Activated CD8-positive, alpha-beta memory T cell treated with anti-CD3 and anti-CD28 coated beads, Interleukin-2, amount 50 U/mL, for 24 hours (primary cell): ENCODE results near the gene DUOXA2.

Source experiments
- DNase-seq: peaks from one replicate; pipeline ENCODE4 v3.0.0-alpha.2; 2020; ENCODE audit errors: extremely low read depth

DUOXA2 gene

DNA sequence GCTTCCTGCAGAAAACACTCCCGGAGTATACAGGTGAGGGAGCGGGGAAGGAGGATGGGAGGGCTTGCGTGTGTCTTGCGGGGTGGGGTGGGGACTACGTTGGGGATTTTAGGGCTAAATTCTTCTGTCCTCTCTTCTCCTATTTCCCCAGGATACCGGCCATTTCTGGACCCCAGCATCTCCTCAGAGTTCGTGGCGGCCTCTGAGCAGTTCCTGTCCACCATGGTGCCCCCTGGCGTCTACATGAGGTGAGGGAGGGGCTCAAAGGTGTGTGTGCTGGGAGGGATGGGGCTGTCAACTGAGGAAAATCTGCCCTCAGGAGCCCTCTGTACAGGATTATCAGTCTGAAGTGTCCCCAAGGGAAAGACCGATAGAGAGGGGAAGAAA lies 22.2 kb downstream of the DUOXA2 start:
- DNase-seq, result no peak

GRCh38 chr15:45137703-45138102 lies 23.6 kb downstream of the DUOXA2 start:
- no peak for DNase-seq

GRCh38 chr15:45138814-45139765 lies 25.0 kb downstream of the DUOXA2 start:
- no peak for DNase-seq

GRCh38 chr15:45139770-45140169 lies 25.6 kb downstream of the DUOXA2 start:
- no peak for DNase-seq

DNA sequence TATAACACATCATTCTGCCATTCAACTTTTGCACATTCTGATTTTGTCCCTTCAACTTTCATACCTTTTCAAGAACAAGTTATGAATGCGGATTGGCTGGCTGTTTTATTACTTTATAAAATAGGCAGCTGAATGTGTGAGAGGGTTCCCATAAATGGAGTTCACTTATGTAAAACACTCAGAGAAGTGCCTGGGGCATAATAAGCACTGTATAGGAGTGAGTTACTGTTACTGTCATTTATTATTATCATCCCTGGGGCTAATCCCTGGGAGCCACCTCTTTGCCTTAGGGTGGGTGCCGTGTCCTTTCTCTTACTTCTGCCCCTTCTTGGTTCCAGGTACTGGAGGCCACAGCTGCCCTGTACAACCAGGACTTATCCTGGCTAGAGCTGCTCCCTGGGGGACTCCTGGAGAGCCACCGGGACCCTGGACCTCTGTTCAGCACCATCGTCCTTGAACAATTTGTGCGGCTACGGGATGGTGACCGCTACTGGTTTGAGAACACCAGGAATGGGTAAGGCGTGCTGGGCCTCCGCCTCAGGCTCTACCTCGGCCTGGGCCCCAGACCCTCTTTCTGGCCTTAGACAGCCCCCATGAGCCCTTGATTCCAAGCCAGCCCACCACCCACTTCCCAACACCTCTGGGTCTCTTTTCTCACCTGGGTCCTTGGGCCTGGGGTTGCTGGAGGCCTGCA lies 26.6 kb downstream of the DUOXA2 start:
- DNase-seq, result no peak

DNA sequence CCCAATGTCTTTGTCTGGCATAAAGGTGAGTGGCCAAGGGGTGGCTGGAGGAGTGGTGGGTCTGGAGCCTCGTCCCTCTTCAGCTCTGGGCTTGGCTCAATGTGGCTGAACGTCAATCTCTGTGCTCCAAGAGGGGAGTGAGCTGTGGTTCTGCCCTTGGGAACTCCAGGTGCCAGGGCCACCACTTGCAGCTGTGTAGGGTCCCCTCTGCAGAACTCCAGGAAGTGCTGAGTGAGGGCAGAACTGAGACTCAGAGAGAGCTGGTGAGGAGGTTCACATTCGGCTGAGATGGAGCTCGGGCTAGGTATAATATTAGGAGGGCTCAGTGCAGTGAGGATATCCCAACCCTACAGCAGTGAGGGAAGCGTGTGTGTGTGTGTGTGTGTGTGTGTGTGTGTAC lies 27.3 kb downstream of the DUOXA2 start:
- DNase-seq, result no peak

- DNase-seq, result no peak
Measured at GRCh38 chr15:45143056-45143455, 28.9 kb downstream of the DUOXA2 start.

DNA sequence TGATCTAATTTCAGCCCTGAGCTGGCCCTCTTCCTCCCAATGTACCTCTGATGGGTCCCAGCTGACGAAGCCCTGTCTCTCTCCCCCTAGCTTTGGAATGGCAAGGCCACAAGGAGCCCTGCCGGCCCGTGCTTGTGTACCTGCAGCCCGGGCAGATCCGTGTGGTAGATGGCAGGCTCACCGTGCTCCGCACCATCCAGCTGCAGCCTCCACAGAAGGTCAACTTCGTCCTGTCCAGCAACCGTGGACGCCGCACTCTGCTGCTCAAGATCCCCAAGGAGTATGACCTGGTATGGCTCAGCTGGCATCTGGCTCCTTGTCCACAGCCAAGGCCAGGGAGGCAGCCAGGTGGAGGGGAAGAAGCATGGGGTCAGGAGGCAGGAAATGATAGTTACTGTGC lies 29.8 kb downstream of the DUOXA2 start:
- DNase-seq, result no peak

- DNase-seq, result no peak
Measured at GRCh38 chr15:45144775-45145174, 30.6 kb downstream of the DUOXA2 start.

- no peak for DNase-seq
Measured at GRCh38 chr15:45146405-45146804, 32.3 kb downstream of the DUOXA2 start.

DNA sequence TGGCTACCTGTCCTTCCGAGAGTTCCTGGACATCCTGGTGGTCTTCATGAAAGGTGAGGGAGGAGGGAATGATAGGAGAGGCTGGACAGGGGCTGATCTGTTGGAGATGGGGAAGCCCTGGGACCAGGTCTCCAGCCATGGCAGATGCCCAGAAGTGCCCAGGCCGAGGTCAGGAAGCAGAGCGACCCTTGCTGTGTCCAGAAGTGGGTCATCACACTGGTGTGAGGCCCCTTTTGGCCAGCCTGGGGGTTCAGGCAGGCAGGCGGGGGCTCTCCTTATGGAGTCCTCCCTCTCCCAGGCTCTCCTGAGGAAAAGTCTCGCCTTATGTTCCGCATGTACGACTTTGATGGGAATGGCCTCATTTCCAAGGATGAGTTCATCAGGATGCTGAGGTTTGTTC lies 33.5 kb downstream of the DUOXA2 start:
- no peak for DNase-seq

DNA sequence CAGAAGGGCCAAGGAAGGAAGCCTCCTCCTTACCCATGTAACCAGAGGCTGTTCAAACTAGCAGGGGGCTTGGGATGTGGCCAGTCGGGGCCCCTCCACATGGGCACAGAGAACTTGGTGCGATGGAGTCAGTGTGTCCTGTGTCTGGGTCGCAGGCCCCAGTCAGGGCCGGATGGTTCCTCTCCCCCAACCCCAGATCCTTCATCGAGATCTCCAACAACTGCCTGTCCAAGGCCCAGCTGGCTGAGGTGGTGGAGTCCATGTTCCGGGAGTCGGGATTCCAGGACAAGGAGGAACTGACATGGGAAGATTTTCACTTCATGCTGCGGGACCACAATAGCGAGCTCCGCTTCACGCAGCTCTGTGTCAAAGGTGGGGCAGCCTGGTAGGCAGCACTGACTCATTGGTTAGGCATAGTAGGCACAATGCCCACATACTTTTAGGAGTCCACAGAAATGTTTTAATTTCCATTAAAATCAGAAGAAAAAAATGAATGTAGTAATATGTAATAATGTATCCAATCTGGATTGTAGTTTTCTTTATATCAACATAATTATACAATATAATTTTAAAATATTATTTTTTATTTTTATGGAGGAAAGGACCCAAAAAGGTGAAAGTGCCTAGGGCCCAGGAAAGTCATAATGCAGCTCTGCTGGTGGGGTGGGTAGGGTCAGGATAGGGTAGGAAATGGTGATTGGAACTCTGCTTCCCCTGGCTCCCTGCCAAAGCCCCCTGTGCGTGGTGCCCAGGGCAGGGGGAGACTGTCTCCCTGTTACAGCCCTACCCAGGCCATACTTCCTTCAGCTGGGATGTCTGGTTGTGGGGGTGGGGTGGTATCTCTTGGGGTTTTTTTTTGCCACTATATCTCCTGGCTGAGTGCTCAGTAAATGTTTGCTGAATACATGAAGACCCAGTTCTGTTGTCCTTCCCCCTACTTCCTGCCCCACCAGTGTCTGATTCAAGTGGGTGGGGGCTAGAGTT lies 34.2 kb downstream of the DUOXA2 start:
- no peak for DNase-seq

GRCh38 chr15:45149060-45149459 lies 34.9 kb downstream of the DUOXA2 start:
- no peak for DNase-seq

- DNase-seq, result no peak
Measured at GRCh38 chr15:45150481-45150880, 36.4 kb downstream of the DUOXA2 start.

GRCh38 chr15:45150997-45151396 lies 36.9 kb downstream of the DUOXA2 start:
- DNase-seq, result no peak

GRCh38 chr15:45151998-45152828 lies 38.1 kb downstream of the DUOXA2 start:
- DNase-seq, result no peak

- DNase-seq, result no peak
Measured at GRCh38 chr15:45155739-45156138, 41.6 kb downstream of the DUOXA2 start.

GRCh38 chr15:45156744-45157455 lies 42.8 kb downstream of the DUOXA2 start:
- no peak for DNase-seq

- DNase-seq, result no peak
Measured at GRCh38 chr15:45157974-45158373, 43.8 kb downstream of the DUOXA2 start.

DNA sequence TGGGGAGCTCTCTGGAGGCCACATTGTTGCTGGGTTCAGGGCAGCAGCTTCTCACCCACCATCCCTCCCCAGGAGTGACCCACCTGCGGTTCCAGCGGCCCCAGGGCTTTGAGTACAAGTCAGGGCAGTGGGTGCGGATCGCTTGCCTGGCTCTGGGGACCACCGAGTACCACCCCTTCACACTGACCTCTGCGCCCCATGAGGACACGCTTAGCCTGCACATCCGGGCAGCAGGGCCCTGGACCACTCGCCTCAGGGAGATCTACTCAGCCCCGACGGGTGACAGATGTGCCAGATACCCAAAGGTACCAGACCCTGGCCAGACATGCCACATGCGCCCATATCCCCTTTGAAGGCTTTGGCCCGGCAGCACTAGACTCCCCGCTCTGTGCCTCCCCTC lies 47.5 kb downstream of the DUOXA2 start:
- DNase-seq, result no peak
